HepG2 (cell line): ENCODE measurements around the gene DAB1. TPM values are rescaled to one million over a fixed set of nuclear protein-coding genes. Genes with fewer than 3 reads are reported as not detected.

Experiments
- ATAC-seq: fragments of 200-7000 bp; cut with Tn5 transposase; 3 replicates; pipeline ENCODE4 v1.9.1; 2020; ENCODE audit warnings: mild to moderate bottlenecking, moderate library complexity
- BruUV-seq: library from RNA; stranded (reverse); fragments of 400-500 nt; replicated peaks from 2 replicates; lab custom pipeline; 2021; lab: Mats Ljungman, UMichigan
- CTCF ChIA-PET: fragments of 300-600 bp; formaldehyde crosslinking; extraction: SDS; loops from one replicate; lab custom pipeline; 2021; ENCODE audit warnings: low total read pairs, inconsistent platforms, low intra/inter-chr PET ratio; lab: Yijun Ruan, JAX
- POLR2A ChIA-PET: fragments of 350-600 bp; sonication (Branson Sonifier 250); formaldehyde crosslinking; loops from one replicate; lab custom pipeline; 2020; ENCODE audit warnings: antibody characterized with exemption, inconsistent platforms; lab: Yijun Ruan, JAX
- DNase-seq: peaks from one replicate; pipeline ENCODE4 v3.0.0-alpha.2; 2015; ENCODE audit warnings: low spot score
- FAIRE-seq: peaks from 3 replicates; lab custom pipeline; 2011; peaks lifted over from hg19 to GRCh38; lab: Jason Lieb, UNC
- H2AFZ ChIP-seq: one replicate; pipeline ENCODE4 v1.6.1; 2011; ENCODE audit warnings: low read length, inconsistent platforms
- H3K27ac ChIP-seq: fragments of 300-600 bp; 3 replicates; pipeline ENCODE4 v1.8.0; 2011; ENCODE audit warnings: mixed run types, mild to moderate bottlenecking, mixed read lengths, low read length, inconsistent platforms; ENCODE audit not compliant: insufficient read depth; ENCODE audit errors: extremely low read length
- H3K27me3 ChIP-seq, 2 experiments: fragments of 200-600 bp in 1 of 2; 2 replicates in 1 of 2; 3 replicates in 1 of 2; pipeline versions ENCODE4 v1.6.0 to v1.8.0; 2011; ENCODE audit warnings: low read length in 2 of 2, mild to moderate bottlenecking in 2 of 2, moderate library complexity in 2 of 2, inconsistent platforms in 1 of 2; ENCODE audit not compliant: insufficient read depth in 2 of 2, control insufficient read depth in 1 of 2
- H3K36me3 ChIP-seq, 2 experiments: fragments of 200-600 bp in 1 of 2; replicated peaks in 1 of 2; 2 replicates in 1 of 2; 3 replicates in 1 of 2; pipeline versions ENCODE4 v1.5.1 to v1.8.0; 2011; ENCODE audit warnings: low read length in 2 of 2, inconsistent platforms in 1 of 2; ENCODE audit not compliant: insufficient read depth in 2 of 2, control insufficient read depth in 1 of 2
- H3K4me1 ChIP-seq: 2 replicates; pipeline ENCODE4 v1.5.1; 2012; ENCODE audit warnings: low read length, inconsistent platforms; ENCODE audit not compliant: insufficient read depth
- H3K4me2 ChIP-seq: 2 replicates; pipeline ENCODE4 v1.6.0; 2011; ENCODE audit warnings: low read depth, low read length, inconsistent platforms
- H3K4me3 ChIP-seq, 3 experiments: fragments of 200-600 bp in 1 of 3; sonication (generic), shearing (Covaris generic) in 1 of 3; replicated peaks in 1 of 3; 2 replicates each; pipeline ENCODE4 v1.5.1; 2011 to 2016; ENCODE audit warnings: low read length in 3 of 3, inconsistent platforms in 2 of 3, low read depth in 2 of 3, mild to moderate bottlenecking in 2 of 3, control low read depth in 1 of 3, mixed read lengths in 1 of 3; ENCODE audit not compliant: insufficient read depth in 1 of 3
- H3K79me2 ChIP-seq: one replicate; pipeline ENCODE4 v1.6.1; 2011; ENCODE audit warnings: low read length, inconsistent platforms; ENCODE audit not compliant: insufficient read depth
- H3K9ac ChIP-seq: 2 replicates; pipeline ENCODE4 v1.6.0; 2011; ENCODE audit warnings: mild to moderate bottlenecking, low read depth, low read length, inconsistent platforms; ENCODE audit not compliant: insufficient read depth
- H3K9me3 ChIP-seq: 2 replicates; pipeline ENCODE4 v1.5.1; 2012; ENCODE audit warnings: mild to moderate bottlenecking, low read length
- H4K20me1 ChIP-seq: 2 replicates; pipeline ENCODE4 v1.6.0; 2011; ENCODE audit warnings: inconsistent platforms, mild to moderate bottlenecking, low read length, moderate library complexity; ENCODE audit not compliant: insufficient read depth
- BCL6 ChIP-seq: IDR thresholded peaks from 2 replicates; pipeline ENCODE4 v1.6.1; 2016; ENCODE audit warnings: missing genetic modification reagents, missing compliant biosample characterization
- BRD4 ChIP-seq: sonication (generic); formaldehyde crosslinking; IDR thresholded peaks from 2 replicates; pipeline ENCODE4 v1.4.0; 2020; ENCODE audit warnings: missing genetic modification reagents
- GATAD2A ChIP-seq: IDR thresholded peaks from 2 replicates; pipeline ENCODE4 v1.6.1; 2016
- GFI1 ChIP-seq: sonication (generic); formaldehyde crosslinking; IDR thresholded peaks from 2 replicates; pipeline ENCODE4 v1.5.0; 2020; ENCODE audit warnings: missing genetic modification reagents, mild to moderate bottlenecking, borderline replicate concordance
- IKZF1 ChIP-seq: fragments of 450-650 bp; IDR thresholded peaks from 2 replicates; pipeline ENCODE4 v1.7.1; 2016
- JDP2 ChIP-seq: sonication (generic); formaldehyde crosslinking; IDR thresholded peaks from 2 replicates; pipeline ENCODE4 v1.8.1; 2022; ENCODE audit warnings: missing genetic modification reagents, borderline replicate concordance
- JUN ChIP-seq: sonication (generic); formaldehyde crosslinking; IDR thresholded peaks from 2 replicates; pipeline ENCODE4 v1.4.0; 2020; ENCODE audit warnings: mild to moderate bottlenecking, missing genetic modification reagents
- MED1 ChIP-seq: sonication (generic); formaldehyde crosslinking; IDR thresholded peaks from 2 replicates; pipeline ENCODE4 v1.4.0; 2020; ENCODE audit warnings: missing genetic modification reagents
- NR1H2 ChIP-seq: sonication (generic); formaldehyde crosslinking; IDR thresholded peaks from 2 replicates; pipeline ENCODE4 v1.8.1; 2022; ENCODE audit warnings: low read depth, missing genetic modification reagents, borderline replicate concordance
- NR3C1 ChIP-seq: sonication (generic); formaldehyde crosslinking; IDR thresholded peaks from 2 replicates; pipeline ENCODE4 v1.4.0; 2020; ENCODE audit warnings: missing genetic modification reagents
- SAP130 ChIP-seq: IDR thresholded peaks from 2 replicates; pipeline ENCODE4 v1.6.1; 2016; ENCODE audit warnings: low read depth
- SIN3A ChIP-seq: IDR thresholded peaks from 2 replicates; pipeline ENCODE4 v1.6.1; 2011; ENCODE audit warnings: low read depth, mild to moderate bottlenecking, control low read depth, low read length, borderline replicate concordance
- SKI ChIP-seq: fragments of 450-650 bp; IDR thresholded peaks from one replicate; pipeline ENCODE4 v1.6.1; 2018; ENCODE audit warnings: mild to moderate bottlenecking; ENCODE audit not compliant: partially characterized antibody
- SP2 ChIP-seq: sonication (generic); formaldehyde crosslinking; IDR thresholded peaks from 2 replicates; pipeline ENCODE4 v1.5.1; 2020; ENCODE audit warnings: mild to moderate bottlenecking, missing genetic modification reagents
- TAF1 ChIP-seq: sonication (generic); formaldehyde crosslinking; IDR thresholded peaks from 2 replicates; pipeline ENCODE4 v1.4.0; 2020; ENCODE audit warnings: missing genetic modification reagents
- TIGD3 ChIP-seq: sonication (generic); formaldehyde crosslinking; IDR thresholded peaks from 2 replicates; pipeline ENCODE4 v1.5.1; 2020; ENCODE audit warnings: mild to moderate bottlenecking, missing genetic modification reagents, borderline replicate concordance
- ZNF644 ChIP-seq: IDR thresholded peaks from 2 replicates; pipeline ENCODE4 v1.6.1; 2016; ENCODE audit warnings: low read depth
- ZNF850 ChIP-seq: sonication (generic); formaldehyde crosslinking; conservative IDR thresholded peaks from 2 replicates; pipeline ENCODE4 v1.9.0; 2021; ENCODE audit warnings: mild to moderate bottlenecking, missing genetic modification reagents
- WGBS: methylation state at CpG from one replicate; pipeline ENCODE4 v1.1.6; 2017; ENCODE audit warnings: low lambda C conversion rate; 5-methylcytosine and 5-hydroxymethylcytosine counted together
- in situ Hi-C: cut with HindIII; loops from 2 replicates; pipeline ENCODE4 v1.10.0; 2017; ENCODE audit warnings: low pct_unique_long_range_greater_than_20kb; ENCODE audit not compliant: extremely low pct_ligation_motif_present
- intact Hi-C: fragments of 100-400 bp; cut with micrococcal nuclease; formaldehyde crosslinking; loops from one replicate; pipeline ENCODE4 v1.10.0; 2022; ENCODE audit not compliant: unreplicated experiment
- polyA plus RNA-seq, 8 experiments: library from polyadenylated mRNA; depleted of rRNA in 3 of 8; stranded (reverse) in 7 of 8; unstranded in 1 of 8; fragments of >200 nt; fragmentation: Illumina TruSeq in 4 of 8; extraction: Trizol in 4 of 8; gene quantifications; 2 replicates each; pipeline versions ENCODE4 v1.2.1 to v1.2.3, GENCODE V29; 2011 to 2016; ENCODE audit warnings: low read depth in 4 of 8, missing spikeins in 1 of 8, mixed read lengths in 1 of 8; ENCODE audit not compliant: insufficient read depth in 1 of 8
- total RNA-seq, 5 experiments: library from RNA; depleted of rRNA; stranded (reverse); fragments of >200 nt; fragmentation: Illumina TruSeq; extraction: Trizol; gene quantifications; 2 replicates each; pipeline ENCODE4 v1.2.3, GENCODE V29; 2016; ENCODE audit warnings: low read depth in 1 of 5
- TF ChIP-seq, protein P1 (sequence below): sonication (generic); formaldehyde crosslinking; IDR thresholded peaks from 2 replicates; pipeline ENCODE4 v1.4.0; 2020; ENCODE audit warnings: missing genetic modification reagents
- TF ChIP-seq, protein P2 (sequence below): sonication (generic); formaldehyde crosslinking; IDR thresholded peaks from 2 replicates; pipeline ENCODE4 v1.5.0; 2020; ENCODE audit warnings: missing genetic modification reagents
- TF ChIP-seq, protein P3 (sequence below): conservative IDR thresholded peaks from 2 replicates; pipeline ENCODE4 v1.6.1; 2018; ENCODE audit warnings: missing genetic modification reagents

The DAB1 gene
- total and polyA plus RNA-seq, 2 of the 13 experiments (the other 11 are each of a cell fraction or from before 2014, with no cell fraction given), result 0.04 to 0.13 TPM

DNA sequence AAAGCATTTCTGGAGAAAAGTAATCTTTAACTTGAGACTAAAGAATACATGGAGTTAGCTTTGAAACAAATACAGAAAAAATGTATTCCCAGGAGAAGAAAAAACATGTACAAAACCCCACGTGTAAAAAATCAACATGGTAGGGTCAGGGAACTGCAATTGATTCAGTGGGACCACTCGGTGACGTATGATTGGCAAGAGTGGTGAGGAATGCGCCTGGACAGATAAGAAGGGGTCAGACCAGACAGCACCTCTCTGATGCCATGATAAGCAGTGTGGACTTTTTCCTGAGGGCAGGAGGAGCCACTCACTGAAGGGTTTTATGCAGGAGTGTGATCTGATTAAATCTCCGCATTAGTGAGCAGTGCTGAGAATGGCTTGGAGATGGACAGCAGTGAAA, 142.5 kb downstream of the DAB1 start (continued):
- no peak for TF ChIP-seq ZNF850 (CRISPR knock-in tag)
- no peak for TF ChIP-seq SIN3A
- peak; percentile 93 for TF ChIP-seq GATAD2A
- 0 out of 2 replicates have a peak, but pooled peaks have one; percentile 34 for TF ChIP-seq MED1
- TF ChIP-seq JUN, result 0 out of 2 replicates have a peak, but pooled peaks have one; percentile 34
- no peak for TF ChIP-seq JDP2 (CRISPR knock-in tag)
- peak; percentile 24 for TF ChIP-seq SKI
- 0 out of 2 replicates have a peak, but pooled peaks have one; percentile 29 for TF ChIP-seq BRD4
- peak; percentile 26; the same call in 1 of the 2 replicates for TF ChIP-seq SAP130 (CRISPR knock-in tag)
- no peak for TF ChIP-seq NR1H2
- TF ChIP-seq, protein P1, sequence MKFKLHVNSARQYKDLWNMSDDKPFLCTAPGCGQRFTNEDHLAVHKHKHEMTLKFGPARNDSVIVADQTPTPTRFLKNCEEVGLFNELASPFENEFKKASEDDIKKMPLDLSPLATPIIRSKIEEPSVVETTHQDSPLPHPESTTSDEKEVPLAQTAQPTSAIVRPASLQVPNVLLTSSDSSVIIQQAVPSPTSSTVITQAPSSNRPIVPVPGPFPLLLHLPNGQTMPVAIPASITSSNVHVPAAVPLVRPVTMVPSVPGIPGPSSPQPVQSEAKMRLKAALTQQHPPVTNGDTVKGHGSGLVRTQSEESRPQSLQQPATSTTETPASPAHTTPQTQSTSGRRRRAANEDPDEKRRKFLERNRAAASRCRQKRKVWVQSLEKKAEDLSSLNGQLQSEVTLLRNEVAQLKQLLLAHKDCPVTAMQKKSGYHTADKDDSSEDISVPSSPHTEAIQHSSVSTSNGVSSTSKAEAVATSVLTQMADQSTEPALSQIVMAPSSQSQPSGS (CRISPR knock-in tag), result 0 out of 2 replicates have a peak, but pooled peaks have one; percentile 61
- TF ChIP-seq GFI1 (CRISPR knock-in tag), result peak; percentile 90
- peak; percentile 65 for TF ChIP-seq ZNF644 (CRISPR knock-in tag)

DNA sequence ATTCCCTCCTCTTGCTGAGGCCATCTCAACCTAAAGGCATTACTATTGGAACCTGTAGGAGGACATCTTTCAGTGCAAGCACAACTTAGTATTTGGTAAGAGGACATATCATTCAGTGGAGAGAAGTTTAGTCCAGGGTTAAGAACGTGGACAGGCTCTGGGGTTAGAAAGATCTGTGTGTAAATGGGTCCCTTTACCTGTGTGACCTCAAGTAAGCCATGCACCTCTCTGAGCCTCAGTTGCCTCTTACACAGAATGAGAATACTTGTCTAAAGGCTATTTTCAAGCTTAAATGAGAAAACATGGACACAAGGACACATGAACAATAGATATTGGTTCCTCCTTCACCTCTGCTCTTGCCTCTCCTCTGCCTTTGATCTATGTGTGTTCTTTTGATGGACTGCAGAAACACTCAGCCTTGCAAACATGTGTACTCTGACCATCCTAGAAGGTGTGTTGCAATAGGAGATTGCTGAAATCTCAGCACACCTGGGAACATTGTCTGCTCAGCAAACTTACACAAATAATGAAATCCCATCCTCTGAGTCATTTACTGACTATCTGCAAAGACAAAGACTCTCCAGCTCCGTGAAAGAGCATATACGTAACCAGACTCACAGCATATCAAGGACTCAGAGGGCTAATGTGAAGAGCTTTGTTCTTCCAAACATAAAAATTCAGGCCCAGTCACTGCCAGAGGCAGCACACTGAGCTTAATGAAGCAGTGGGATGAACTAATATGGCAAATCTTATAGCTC, 143.8 kb downstream of the DAB1 start:
- H3K4me3 ChIP-seq, result peak overlapping the region in 1 of 3 experiments; percentile 7; a peak in 1 of 6 replicates
- H4K20me1 ChIP-seq, result no peaks in the 10 kb centered on the region
- ChIA-PET CTCF (no interaction called here), POLR2A (interaction anchor here (0.6 to 1.9 kb wide), 6 partner anchors 9 to 461 kb away, joined by 3 to 12 read pairs (median 4); partner anchors contain the start of genes C8A and FYB2)
- H3K4me2 ChIP-seq, result peak overlapping the region; percentile 64
- WGBS, result 0% methylated on average over 3 of the region's 3 CpGs
- peak overlapping the region; percentile 62 for H3K9ac ChIP-seq
- H2AFZ ChIP-seq, result no peak overlapping the region
- in situ Hi-C loops, result loop anchor here (25.0 kb wide), 1 partner anchor 443 kb away; no protein-coding TSS in a partner anchor
- H3K27me3 ChIP-seq, result no peaks in the 10 kb centered on the region
- ATAC-seq (peak; percentile 95), DNase-seq (peak; percentile 100), FAIRE-seq (peak; percentile 98)
- H3K27ac ChIP-seq, result peak overlapping the region; percentile 90
- H3K79me2 ChIP-seq, result no peaks in the 10 kb centered on the region
- H3K4me1 ChIP-seq, result peaks cover 54% of the 10 kb centered on the region
- intact Hi-C loops, result loop anchor here (10.0 kb wide), 1 partner anchor 295 kb away; no protein-coding TSS in a partner anchor
- no peaks in the 10 kb centered on the region for H3K9me3 ChIP-seq
- no TSS peak for BruUV-seq
- H3K36me3 ChIP-seq, result no peaks in the 10 kb centered on the region
- TF ChIP-seq NR3C1 (no peak), TAF1 (CRISPR knock-in tag) (no peak), SP2 (CRISPR knock-in tag) (no peak), BCL6 (peak; percentile 98), TIGD3 (CRISPR knock-in tag) (no peak), IKZF1 (no peak)
- TF ChIP-seq, protein P2, sequence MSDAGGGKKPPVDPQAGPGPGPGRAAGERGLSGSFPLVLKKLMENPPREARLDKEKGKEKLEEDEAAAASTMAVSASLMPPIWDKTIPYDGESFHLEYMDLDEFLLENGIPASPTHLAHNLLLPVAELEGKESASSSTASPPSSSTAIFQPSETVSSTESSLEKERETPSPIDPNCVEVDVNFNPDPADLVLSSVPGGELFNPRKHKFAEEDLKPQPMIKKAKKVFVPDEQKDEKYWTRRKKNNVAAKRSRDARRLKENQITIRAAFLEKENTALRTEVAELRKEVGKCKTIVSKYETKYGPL (CRISPR knock-in tag), result no peak
- TF ChIP-seq, protein P3, sequence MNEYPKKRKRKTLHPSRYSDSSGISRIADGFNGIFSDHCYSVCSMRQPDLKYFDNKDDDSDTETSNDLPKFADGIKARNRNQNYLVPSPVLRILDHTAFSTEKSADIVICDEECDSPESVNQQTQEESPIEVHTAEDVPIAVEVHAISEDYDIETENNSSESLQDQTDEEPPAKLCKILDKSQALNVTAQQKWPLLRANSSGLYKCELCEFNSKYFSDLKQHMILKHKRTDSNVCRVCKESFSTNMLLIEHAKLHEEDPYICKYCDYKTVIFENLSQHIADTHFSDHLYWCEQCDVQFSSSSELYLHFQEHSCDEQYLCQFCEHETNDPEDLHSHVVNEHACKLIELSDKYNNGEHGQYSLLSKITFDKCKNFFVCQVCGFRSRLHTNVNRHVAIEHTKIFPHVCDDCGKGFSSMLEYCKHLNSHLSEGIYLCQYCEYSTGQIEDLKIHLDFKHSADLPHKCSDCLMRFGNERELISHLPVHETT, result peak; percentile 83
